Transverse colon (tissue), 3 donors: Measurements from ENCODE around the gene CLGN.

ENCODE experiments used
- CTCF ChIP-seq, 5 experiments: fragments of 200-600 bp in 3 of 5; fragments of 450-650 bp in 2 of 5; sonication (generic) in 3 of 5; IDR thresholded peaks; 1 replicate in 2 of 5; 2 replicates in 3 of 5; pipeline ENCODE4 v1.5.1; 2016 to 2017; ENCODE audit warnings: antibody characterized with exemption in 5 of 5, inconsistent platforms in 3 of 5, mild to moderate bottlenecking in 2 of 5, moderate library complexity in 1 of 5
- EP300 ChIP-seq: sonication (generic); formaldehyde crosslinking; IDR thresholded peaks from one replicate; pipeline ENCODE4 v1.6.1; 2017; ENCODE audit warnings: antibody characterized with exemption, low read depth
- POLR2A ChIP-seq: fragments of 450-650 bp; IDR thresholded peaks from one replicate; pipeline ENCODE4 v1.6.1; 2016; ENCODE audit warnings: antibody characterized with exemption, mild to moderate bottlenecking, moderate library complexity

- TF ChIP-seq POLR2A (no peak), EP300 (no peak), CTCF (IDR thresholded peaks at IDR 0.05) (no peak)
Measured at GRCh38 chr4:140388015-140388414, 39.4 kb downstream of the CLGN start.
